ENCODE measurements around the gene ENG.

The ENG gene

DNA sequence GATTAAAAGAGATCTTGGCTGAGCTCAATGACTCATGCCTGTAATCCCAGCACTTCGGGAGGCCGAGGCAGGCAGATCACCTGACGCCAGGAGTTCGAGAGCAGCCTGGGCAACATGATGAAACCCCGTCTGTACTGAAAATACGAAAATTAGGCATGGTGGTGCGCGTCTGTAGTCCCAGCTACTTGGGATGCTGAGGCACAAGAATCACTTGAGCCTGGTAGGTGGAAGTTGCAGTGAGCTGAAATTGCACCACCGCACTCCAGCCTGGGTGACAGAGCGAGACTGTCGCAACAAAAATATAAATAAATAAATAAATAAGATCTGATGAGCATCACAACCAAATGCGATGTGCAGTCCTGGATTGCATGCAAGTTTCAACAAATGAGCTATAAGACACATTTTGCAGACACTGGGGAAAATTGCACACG is 8.7 kb upstream of the ENG start:
- H3K36me3 ChIP-seq (ENCODE audit: insufficient read depth, low read length) = no peaks in the 10 kb centered on the region; the same call in 1 of the 2 replicates
- no peaks in the 10 kb centered on the region for H3K4me1 ChIP-seq (ENCODE audit: insufficient read depth, low read length)
- H3K9ac ChIP-seq (ENCODE audit: low read depth, low read length) = no peak overlapping the region
- no peaks in the 10 kb centered on the region for H3K9me3 ChIP-seq (ENCODE audit: control insufficient read depth, insufficient read depth, low read length)

- no peaks in the 10 kb centered on the region for H3K4me1 ChIP-seq (ENCODE audit: insufficient read depth, low read length)
- no peaks in the 10 kb centered on the region; the same call in 1 of the 2 replicates for H3K36me3 ChIP-seq (ENCODE audit: insufficient read depth, low read length)
- H3K9ac ChIP-seq (ENCODE audit: low read depth, low read length) = no peak overlapping the region
- no peaks in the 10 kb centered on the region for H3K9me3 ChIP-seq (ENCODE audit: control insufficient read depth, insufficient read depth, low read length)
These were observed 7.9 kb upstream of the ENG start for GRCh38 chr9:127862075-127863011.

GRCh38 chr9:127860779-127861178 is 6.3 kb upstream of the ENG start:
- Histone ChIP-seq H3K4me1 (ENCODE audit: insufficient read depth, low read length) (no peaks in the 10 kb centered on the region), H3K9me3 (ENCODE audit: control insufficient read depth, insufficient read depth, low read length) (no peaks in the 10 kb centered on the region), H3K9ac (ENCODE audit: low read depth, low read length) (no peak overlapping the region)

DNA sequence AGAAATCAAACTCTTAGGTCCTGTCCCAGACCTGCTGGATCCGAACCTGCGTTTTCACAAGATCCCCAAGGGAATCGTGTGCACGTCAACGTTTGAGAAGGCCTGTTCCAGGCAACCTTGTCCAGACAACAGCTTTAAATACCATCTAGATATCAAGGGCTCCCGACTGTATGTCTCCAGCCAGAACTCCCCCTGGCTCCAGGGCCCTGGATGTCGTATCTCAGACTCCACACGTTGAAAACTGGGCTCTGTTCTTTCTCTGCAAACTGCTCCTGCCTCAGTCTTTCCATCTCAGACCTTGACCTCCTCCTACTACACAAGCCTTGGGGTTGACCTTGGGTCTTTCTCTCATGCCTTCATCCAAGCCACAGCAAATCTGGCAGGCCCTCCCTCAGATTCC is 5.8 kb upstream of the ENG start:
- Histone ChIP-seq H3K4me1 (ENCODE audit: insufficient read depth, low read length) (no peaks in the 10 kb centered on the region), H3K9me3 (ENCODE audit: control insufficient read depth, insufficient read depth, low read length) (no peaks in the 10 kb centered on the region), H3K9ac (ENCODE audit: low read depth, low read length) (no peak overlapping the region), H3K36me3 (ENCODE audit: insufficient read depth, low read length) (no peaks in the 10 kb centered on the region; the same call in 1 of the 2 replicates)

More at GRCh38 chr9:127860779-127861178, 6.3 kb upstream of the ENG start:
- no peaks in the 10 kb centered on the region; the same call in 1 of the 2 replicates for H3K36me3 ChIP-seq (ENCODE audit: insufficient read depth, low read length)

DNA sequence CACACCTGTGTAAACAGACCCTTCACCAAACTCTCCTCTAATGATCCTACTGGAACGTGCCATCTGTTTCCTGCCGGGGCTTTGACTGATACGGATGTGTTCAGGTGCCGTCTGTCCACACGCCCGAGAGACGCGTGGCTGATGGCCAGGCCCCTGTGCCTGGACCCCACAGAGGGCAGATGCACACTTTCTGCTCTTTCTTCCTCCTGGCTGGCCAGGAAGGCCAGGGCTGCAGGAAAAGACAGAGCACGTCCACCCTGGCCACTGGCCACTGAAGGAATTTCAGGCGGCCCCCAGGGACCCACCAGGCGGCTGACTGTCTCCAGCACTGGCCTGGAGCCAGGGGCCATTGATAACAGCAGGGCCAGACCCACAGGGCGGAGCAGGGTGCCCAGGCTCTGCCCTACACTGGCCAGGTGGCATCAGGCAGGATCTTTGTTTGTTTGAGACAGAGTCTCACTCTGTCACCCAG is 3.6 kb upstream of the ENG start:
- Histone ChIP-seq H3K36me3 (ENCODE audit: insufficient read depth, low read length) (no peaks in the 10 kb centered on the region), H3K9me3 (ENCODE audit: control insufficient read depth, insufficient read depth, low read length) (no peaks in the 10 kb centered on the region), H3K9ac (ENCODE audit: low read depth, low read length) (no peak overlapping the region), H3K4me1 (ENCODE audit: insufficient read depth, low read length) (peaks cover 9% of the 10 kb centered on the region)

DNA sequence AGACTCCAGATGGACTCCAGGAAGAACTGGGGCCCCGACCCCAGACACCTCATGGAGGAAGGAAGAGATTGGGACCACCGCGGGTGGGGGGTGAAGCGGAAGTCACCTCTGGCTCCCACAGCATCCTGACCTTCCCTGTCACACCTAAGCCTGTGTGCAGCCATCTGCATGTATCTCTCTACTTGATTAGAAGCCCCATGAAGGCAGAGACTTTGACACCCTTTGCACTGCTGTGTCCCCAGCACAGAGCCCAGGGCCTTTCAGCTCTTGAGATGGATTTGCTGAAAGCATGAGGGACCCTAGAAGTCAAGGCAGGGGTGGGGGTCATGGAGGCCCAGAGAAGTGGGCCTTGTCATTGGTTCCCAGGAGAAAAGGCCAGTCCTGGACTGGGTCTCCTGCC is 2.8 kb upstream of the ENG start:
- H3K4me1 ChIP-seq (ENCODE audit: insufficient read depth, low read length) = peaks cover 9% of the 10 kb centered on the region
- H3K36me3 ChIP-seq (ENCODE audit: insufficient read depth, low read length) = no peaks in the 10 kb centered on the region
- H3K9me3 ChIP-seq (ENCODE audit: control insufficient read depth, insufficient read depth, low read length) = no peaks in the 10 kb centered on the region
- no peak overlapping the region for H3K9ac ChIP-seq (ENCODE audit: low read depth, low read length)

GRCh38 chr9:127856729-127857116 is 2.3 kb upstream of the ENG start:
- Histone ChIP-seq H3K36me3 (ENCODE audit: insufficient read depth, low read length) (no peaks in the 10 kb centered on the region), H3K9ac (ENCODE audit: low read depth, low read length) (no peak overlapping the region), H3K4me1 (ENCODE audit: insufficient read depth, low read length) (peaks cover 9% of the 10 kb centered on the region), H3K9me3 (ENCODE audit: control insufficient read depth, insufficient read depth, low read length) (no peaks in the 10 kb centered on the region)

GRCh38 chr9:127856094-127856728 is 1.8 kb upstream of the ENG start:
- Histone ChIP-seq H3K9ac (ENCODE audit: low read depth, low read length) (no peak overlapping the region), H3K36me3 (ENCODE audit: insufficient read depth, low read length) (no peaks in the 10 kb centered on the region), H3K4me1 (ENCODE audit: insufficient read depth, low read length) (peaks cover 9% of the 10 kb centered on the region), H3K9me3 (ENCODE audit: control insufficient read depth, insufficient read depth, low read length) (no peaks in the 10 kb centered on the region)

- Histone ChIP-seq H3K9me3 (ENCODE audit: control insufficient read depth, insufficient read depth, low read length) (no peaks in the 10 kb centered on the region), H3K4me1 (ENCODE audit: insufficient read depth, low read length) (peaks cover 9% of the 10 kb centered on the region), H3K9ac (ENCODE audit: low read depth, low read length) (no peak overlapping the region), H3K36me3 (ENCODE audit: insufficient read depth, low read length) (no peaks in the 10 kb centered on the region)
These were observed 1.1 kb upstream of the ENG start for GRCh38 chr9:127855522-127855921.

GRCh38 chr9:127854960-127855359 is 502 bp upstream of the ENG start:
- H3K36me3 ChIP-seq (ENCODE audit: insufficient read depth, low read length) = no peaks in the 10 kb centered on the region
- no peak overlapping the region for H3K9ac ChIP-seq (ENCODE audit: low read depth, low read length)
- H3K4me1 ChIP-seq (ENCODE audit: insufficient read depth, low read length) = peaks cover 9% of the 10 kb centered on the region
- 0 out of 2 replicates have a peak, but pooled peaks cover under 1% of the 10 kb centered on the region for H3K9me3 ChIP-seq (ENCODE audit: control insufficient read depth, insufficient read depth, low read length)

GRCh38 chr9:127853312-127854183 is 910 bp downstream of the ENG start:
- no peaks in the 10 kb centered on the region for H3K36me3 ChIP-seq (ENCODE audit: insufficient read depth, low read length)
- peaks cover 9% of the 10 kb centered on the region for H3K4me1 ChIP-seq (ENCODE audit: insufficient read depth, low read length)
- H3K9me3 ChIP-seq (ENCODE audit: control insufficient read depth, insufficient read depth, low read length) = peaks cover 9% of the 10 kb centered on the region; the same call in 1 of the 2 replicates
- peak overlapping the region; percentile 34; the same call in 1 of the 2 replicates for H3K9ac ChIP-seq (ENCODE audit: low read depth, low read length)

GRCh38 chr9:127852829-127853228 is 1.6 kb downstream of the ENG start:
- H3K9me3 ChIP-seq (ENCODE audit: control insufficient read depth, insufficient read depth, low read length) = peaks cover 9% of the 10 kb centered on the region; the same call in 1 of the 2 replicates
- H3K36me3 ChIP-seq (ENCODE audit: insufficient read depth, low read length) = no peaks in the 10 kb centered on the region
- peaks cover 9% of the 10 kb centered on the region for H3K4me1 ChIP-seq (ENCODE audit: insufficient read depth, low read length)
- no peak overlapping the region for H3K9ac ChIP-seq (ENCODE audit: low read depth, low read length)

- no peak overlapping the region for H3K9ac ChIP-seq (ENCODE audit: low read depth, low read length)
- H3K9me3 ChIP-seq (ENCODE audit: control insufficient read depth, insufficient read depth, low read length) = peaks cover 9% of the 10 kb centered on the region; the same call in 1 of the 2 replicates
- H3K4me1 ChIP-seq (ENCODE audit: insufficient read depth, low read length) = peaks cover 10% of the 10 kb centered on the region
- no peaks in the 10 kb centered on the region for H3K36me3 ChIP-seq (ENCODE audit: insufficient read depth, low read length)
These were observed 4.1 kb downstream of the ENG start for GRCh38 chr9:127850286-127850830.
